Suprapubic skin (tissue), 4 donors: ENCODE results near the gene MUC16.

ENCODE experiments used
- CTCF ChIP-seq, 2 donors: fragments of 200-600 bp in 1 of 2; fragments of 450-650 bp in 1 of 2; sonication (generic) in 1 of 2; IDR thresholded peaks; one replicate each; pipeline ENCODE4 v1.5.1; 2016 to 2019; ENCODE audit warnings: antibody characterized with exemption in 2 of 2, mild to moderate bottlenecking in 1 of 2, moderate library complexity in 1 of 2
- POLR2A ChIP-seq, 2 donors: fragments of 450-650 bp; IDR thresholded peaks; one replicate each; pipeline ENCODE4 v1.6.1; 2017; ENCODE audit warnings: antibody characterized with exemption in 2 of 2, mild to moderate bottlenecking in 2 of 2, moderate library complexity in 2 of 2
- POLR2AphosphoS5 ChIP-seq, 3 donors: sonication (generic); formaldehyde crosslinking; IDR thresholded peaks; one replicate each; pipeline ENCODE4 v1.6.1; 2017; ENCODE audit warnings: antibody characterized with exemption in 3 of 3

GRCh38 chr19:9052894-9053293 is 42.7 kb upstream of the MUC16 start:
- TF ChIP-seq CTCF (IDR thresholded peaks at IDR 0.05) (no peak), POLR2AphosphoS5 (IDR thresholded peaks at IDR 0.05) (no peak), POLR2A (IDR thresholded peaks at IDR 0.05) (no peak)
